Measurements from ENCODE around the gene AOPEP.

DNA sequence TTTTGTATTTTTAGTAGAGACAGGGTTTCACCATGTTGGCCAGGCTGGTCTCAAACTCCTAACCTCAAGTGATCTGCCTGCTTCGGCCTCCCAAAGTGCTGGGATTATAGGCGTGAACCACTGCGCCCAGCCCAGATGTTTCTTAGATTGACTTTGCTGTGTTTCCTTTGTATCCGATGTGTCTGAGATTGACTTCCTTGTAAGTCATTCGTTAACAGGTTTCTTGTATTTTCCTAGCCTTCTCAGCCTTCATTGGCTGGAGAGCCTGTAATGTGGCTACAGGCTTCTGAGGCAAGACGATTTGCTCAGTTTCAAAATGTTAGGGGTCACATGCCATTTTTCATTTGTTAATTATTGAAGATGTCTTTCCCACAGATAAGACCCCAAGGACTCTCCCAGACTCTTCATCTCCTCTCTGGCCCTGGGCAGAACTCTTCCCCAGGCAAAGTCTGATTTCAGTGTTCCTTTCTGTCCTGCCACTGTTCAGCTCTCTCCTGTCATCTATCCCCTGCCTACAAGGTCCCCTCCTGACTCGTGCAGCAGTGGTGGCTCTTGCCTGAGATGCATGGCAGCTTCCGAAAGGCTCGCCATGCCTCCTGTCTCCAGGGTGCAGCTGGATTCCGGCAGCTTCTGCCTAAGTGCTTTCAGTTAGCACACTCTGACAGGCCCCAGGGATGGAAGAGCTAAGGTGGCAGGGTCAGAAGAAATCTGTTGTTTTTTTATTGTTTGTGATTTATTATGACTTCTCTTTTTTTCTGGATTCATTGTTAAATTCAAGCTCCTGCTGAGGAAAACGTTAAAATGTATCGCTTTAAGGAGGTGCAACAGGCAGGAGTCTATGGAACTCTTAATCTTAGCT lies 206.4 kb downstream of the AOPEP start:
- TF ChIP-seq EP300 (IDR thresholded peaks at IDR 0.05; ENCODE audit: low read length) (no peak), MTA2 (IDR thresholded peaks at IDR 0.05; ENCODE audit: low read depth) (no peak), MAFK (IDR thresholded peaks at IDR 0.05; ENCODE audit: low read length) (no peak), POLR2A (conservative IDR thresholded peaks at IDR 0.05) (no peak), HNRNPH1 (optimal IDR thresholded peaks at IDR 0.05; ENCODE audit: low read depth, low read length) (no peak), SMAD1 (IDR thresholded peaks at IDR 0.05; ENCODE audit: low read depth, low read length, partially characterized antibody) (no peak), SP1 (CRISPR knock-in tag; IDR thresholded peaks at IDR 0.05) (no peak), UBTF (IDR thresholded peaks at IDR 0.05; ENCODE audit: borderline replicate concordance in 1 of 2, low read depth in 2 of 2, low read length in 2 of 2) (no peak), SREBF1 (IDR thresholded peaks at IDR 0.05; ENCODE audit: borderline replicate concordance, low read depth, low read length) (no peak)
- TF ChIP-seq, protein P1, sequence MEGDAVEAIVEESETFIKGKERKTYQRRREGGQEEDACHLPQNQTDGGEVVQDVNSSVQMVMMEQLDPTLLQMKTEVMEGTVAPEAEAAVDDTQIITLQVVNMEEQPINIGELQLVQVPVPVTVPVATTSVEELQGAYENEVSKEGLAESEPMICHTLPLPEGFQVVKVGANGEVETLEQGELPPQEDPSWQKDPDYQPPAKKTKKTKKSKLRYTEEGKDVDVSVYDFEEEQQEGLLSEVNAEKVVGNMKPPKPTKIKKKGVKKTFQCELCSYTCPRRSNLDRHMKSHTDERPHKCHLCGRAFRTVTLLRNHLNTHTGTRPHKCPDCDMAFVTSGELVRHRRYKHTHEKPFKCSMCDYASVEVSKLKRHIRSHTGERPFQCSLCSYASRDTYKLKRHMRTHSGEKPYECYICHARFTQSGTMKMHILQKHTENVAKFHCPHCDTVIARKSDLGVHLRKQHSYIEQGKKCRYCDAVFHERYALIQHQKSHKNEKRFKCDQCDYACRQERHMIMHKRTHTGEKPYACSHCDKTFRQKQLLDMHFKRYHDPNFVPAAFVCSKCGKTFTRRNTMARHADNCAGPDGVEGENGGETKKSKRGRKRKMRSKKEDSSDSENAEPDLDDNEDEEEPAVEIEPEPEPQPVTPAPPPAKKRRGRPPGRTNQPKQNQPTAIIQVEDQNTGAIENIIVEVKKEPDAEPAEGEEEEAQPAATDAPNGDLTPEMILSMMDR (IDR thresholded peaks at IDR 0.05 in 2 of 3, conservative IDR thresholded peaks at IDR 0.05 in 1 of 3; ENCODE audit: insufficient read depth in 2 of 3, low read depth in 1 of 3, low read length in 3 of 3), result no peak

Measured in K562 (cell line).